Epithelial cell of esophagus (primary cell): ENCODE measurements around the gene PDLIM1.

Experiments used
- DNase-seq: peaks from one replicate; pipeline ENCODE4 v3.0.0; 2010; ENCODE audit warnings: low read depth
- H3K4me3 ChIP-seq: 2 replicates; pipeline ENCODE4 v1.5.1; 2011; ENCODE audit warnings: mild to moderate bottlenecking, low read length, control low read depth
- TF ChIP-seq, protein P1 (sequence below): IDR thresholded peaks from 2 replicates; pipeline ENCODE4 v1.5.1; 2011; ENCODE audit warnings: low read depth, mild to moderate bottlenecking, low read length, control low read depth, inconsistent platforms; ENCODE audit not compliant: insufficient read depth; ENCODE audit errors: missing control alignments

The PDLIM1 gene

DNA sequence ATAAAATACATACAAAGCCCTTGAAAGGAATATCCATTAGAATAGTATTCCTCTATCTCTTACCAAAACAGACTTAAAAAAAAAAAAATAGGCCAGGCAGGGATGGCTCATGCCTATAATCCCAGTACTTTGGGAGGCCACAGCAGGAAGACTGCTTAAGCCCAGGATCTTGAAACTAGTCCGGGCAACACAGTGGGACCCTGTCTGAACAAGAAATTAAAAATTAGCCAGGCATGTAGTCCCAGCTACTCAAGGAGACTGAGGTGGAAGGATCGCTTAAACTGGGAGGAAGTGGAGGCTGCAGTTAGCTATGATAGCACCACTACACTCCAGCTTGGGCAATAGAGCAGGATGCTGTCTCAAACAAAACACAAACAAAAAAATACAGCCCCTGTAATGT is 9.6 kb downstream of the PDLIM1 start:
- peak; percentile 66 for DNase-seq
- TF ChIP-seq, protein P1, sequence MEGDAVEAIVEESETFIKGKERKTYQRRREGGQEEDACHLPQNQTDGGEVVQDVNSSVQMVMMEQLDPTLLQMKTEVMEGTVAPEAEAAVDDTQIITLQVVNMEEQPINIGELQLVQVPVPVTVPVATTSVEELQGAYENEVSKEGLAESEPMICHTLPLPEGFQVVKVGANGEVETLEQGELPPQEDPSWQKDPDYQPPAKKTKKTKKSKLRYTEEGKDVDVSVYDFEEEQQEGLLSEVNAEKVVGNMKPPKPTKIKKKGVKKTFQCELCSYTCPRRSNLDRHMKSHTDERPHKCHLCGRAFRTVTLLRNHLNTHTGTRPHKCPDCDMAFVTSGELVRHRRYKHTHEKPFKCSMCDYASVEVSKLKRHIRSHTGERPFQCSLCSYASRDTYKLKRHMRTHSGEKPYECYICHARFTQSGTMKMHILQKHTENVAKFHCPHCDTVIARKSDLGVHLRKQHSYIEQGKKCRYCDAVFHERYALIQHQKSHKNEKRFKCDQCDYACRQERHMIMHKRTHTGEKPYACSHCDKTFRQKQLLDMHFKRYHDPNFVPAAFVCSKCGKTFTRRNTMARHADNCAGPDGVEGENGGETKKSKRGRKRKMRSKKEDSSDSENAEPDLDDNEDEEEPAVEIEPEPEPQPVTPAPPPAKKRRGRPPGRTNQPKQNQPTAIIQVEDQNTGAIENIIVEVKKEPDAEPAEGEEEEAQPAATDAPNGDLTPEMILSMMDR, result no peak
- H3K4me3 ChIP-seq, result no peak overlapping the region

DNA sequence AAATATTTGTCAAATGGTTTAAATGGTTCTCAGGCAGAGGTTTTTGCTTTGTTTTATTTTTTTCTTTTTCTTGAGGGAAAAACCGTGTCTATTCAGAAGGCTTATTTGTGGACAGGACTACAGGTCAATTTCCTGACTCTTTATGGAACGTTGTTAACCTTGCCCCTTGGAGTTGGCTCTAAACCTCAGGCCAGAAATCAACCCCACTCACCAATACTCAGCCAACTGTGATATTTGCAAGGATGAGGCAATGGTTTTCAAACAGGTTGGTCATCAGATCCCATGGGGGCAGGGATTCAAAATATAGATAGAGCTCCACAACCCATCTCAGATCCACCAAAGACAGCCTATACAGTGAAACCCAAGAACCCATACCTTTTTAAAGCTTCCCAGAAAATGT is 10.2 kb downstream of the PDLIM1 start:
- peak; percentile 21 for DNase-seq
- H3K4me3 ChIP-seq, result no peak overlapping the region
- TF ChIP-seq, protein P1, result no peak

DNA sequence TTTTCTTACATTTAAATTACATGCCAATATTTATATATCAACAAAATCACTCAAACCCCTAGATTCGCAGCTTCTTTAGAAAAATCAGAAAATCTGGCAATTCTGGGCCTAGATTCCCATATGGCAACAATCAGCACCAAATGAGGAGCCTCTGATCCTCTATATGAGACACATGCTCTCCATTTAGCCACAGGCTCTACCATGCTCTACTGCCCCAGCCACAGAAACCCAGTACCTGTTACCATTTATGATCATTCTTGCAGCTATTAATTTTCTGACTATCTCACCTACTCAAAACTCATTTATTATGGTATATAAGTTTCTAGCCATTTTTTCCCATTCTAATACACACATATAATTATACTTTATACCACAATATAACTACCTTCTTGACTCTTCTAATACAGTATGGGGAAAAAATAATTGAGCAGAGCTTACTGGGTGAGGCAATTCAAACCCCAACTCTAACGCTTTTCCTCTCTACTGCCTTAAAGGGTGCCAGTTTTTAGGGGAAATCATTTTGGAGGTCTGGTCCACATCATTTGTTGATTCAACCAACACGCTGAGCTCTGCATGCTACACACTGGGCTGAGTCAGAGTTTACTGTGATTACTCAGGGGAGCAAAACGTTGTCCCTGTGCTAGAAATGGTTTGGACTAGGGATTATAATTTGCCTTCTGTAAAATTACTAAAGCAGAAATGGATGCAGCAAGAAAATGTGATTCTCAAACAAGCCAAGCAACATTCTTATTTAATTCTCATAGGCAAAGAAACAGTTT is 11.6 kb downstream of the PDLIM1 start:
- TF ChIP-seq, protein P1, result no peak
- no peak overlapping the region for H3K4me3 ChIP-seq
- DNase-seq, result peak; percentile 77

DNA sequence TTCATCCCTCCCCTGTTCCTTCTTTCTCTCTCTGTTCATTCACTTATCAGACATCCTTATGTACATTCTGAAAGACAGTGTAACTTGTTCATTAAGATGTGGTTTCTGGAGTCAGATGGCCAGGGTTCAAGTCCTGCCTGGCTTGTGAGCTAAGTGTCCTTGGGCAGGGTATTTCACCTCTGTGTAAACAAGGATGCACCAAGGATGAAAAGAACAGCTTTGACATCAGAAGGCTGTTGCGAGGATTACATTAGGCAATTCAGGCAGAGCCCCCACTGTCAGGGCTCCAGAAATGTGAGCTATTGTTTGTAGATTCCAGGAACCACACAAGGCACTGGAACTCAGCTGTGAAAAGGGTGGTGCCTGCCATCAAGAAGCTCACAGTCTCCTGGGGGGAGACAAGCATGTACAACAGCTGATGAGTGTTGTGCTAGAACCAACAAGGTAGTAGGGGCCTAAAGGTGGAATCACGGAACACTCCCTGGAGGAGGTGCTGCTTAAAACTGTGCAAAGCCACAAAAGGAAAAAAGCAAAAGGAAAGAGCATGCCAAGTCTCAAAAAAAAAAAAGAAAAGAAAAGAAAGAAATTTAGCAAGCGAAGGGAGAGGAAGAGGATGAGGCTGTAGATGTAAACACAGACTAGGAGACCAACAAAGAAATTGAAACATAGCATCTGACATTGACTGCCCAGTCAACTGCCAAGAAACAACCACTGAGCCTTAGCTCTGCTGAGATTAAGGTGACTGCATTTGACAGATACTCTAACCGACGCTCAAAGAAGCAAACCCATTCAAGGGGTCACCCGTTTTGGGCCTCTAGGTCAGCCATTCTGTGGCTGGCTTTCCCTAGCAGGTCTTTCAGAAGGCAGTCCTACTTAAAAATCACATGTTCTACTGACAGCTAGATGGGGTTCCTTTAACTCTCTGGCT is 12.5 kb downstream of the PDLIM1 start:
- no peak for DNase-seq
- no peak overlapping the region for H3K4me3 ChIP-seq
- TF ChIP-seq, protein P1, result no peak

DNA sequence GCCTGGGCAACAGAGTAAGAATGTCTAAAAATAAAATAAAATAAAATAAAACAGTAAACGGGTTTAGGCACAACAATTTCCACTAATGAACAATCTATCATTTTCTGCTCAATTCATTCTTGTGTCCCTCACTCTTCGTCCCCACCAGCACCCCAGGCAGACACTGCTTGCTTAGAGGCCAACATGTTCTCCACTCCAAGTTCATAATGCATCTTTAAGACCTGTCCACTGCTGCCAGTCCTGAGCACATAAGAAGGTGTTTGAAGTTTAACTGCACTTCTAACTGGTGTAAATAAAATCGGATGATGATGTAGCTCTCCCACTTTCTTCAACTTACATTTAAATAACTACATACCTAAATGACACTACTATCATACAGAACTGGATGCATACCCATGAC is 13.2 kb downstream of the PDLIM1 start:
- DNase-seq, result no peak
- H3K4me3 ChIP-seq, result no peak overlapping the region
- TF ChIP-seq, protein P1, result no peak

DNA sequence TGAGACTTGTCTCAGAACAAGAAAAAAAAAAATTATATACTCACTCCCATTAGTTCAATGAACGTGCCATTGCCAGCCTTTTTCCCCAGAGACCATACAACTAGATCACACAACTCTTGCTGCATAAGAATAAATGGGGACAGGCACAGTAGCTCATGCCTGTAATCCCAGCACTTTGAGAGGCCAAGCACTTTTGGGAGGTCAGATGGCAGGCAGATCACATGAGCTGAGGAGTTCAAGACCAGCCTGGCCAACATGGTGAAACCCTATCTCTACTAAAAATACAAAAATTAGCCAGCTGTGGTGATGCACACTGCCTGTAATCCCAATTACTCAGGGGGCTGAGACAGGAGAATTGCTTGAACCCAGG is 13.6 kb downstream of the PDLIM1 start:
- DNase-seq, result no peak
- H3K4me3 ChIP-seq, result no peak overlapping the region
- TF ChIP-seq, protein P1, result no peak
